Retina (tissue), 1 donor: ENCODE results near the gene ADCY2.
A peak's percentile ranks its signal among the peaks of the same experiment; 100 is the strongest.

Experiments used
- DNase-seq: peaks from one replicate; pipeline ENCODE4 v3.0.0-alpha.2; 2016

The ADCY2 gene

DNA sequence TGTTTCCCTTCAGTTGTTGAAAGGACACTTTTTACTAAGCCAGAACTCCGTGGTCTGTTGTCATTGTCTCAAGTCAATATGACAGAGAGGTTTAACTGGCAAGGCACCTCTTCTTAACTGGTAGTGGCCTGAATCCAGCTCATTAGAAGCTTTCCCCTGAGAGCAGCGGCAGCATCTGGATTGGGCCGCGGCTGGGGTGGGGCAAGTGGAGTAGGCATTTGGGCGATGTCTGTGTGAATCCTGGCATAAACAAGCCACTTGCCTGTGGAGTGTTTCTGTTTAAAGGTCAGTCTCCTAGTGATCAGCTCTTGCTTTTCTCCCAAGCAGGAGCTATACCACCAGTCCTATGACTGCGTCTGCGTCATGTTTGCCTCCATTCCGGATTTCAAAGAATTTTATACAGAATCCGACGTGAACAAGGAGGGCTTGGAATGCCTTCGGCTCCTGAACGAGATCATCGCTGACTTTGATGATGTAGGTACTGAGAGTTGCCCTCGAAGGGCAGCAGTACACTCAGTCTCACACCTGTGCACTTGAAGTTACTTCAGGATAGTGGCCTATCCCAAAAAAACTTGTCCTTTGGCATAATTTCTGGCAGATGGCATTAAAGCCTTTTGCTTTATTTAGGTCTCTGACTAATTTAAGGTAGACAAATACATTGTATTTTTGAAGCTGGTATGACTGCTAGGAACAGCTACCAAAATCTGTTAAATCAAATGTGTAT, 406.1 kb downstream of the ADCY2 start:
- DNase-seq, result no peak

DNA sequence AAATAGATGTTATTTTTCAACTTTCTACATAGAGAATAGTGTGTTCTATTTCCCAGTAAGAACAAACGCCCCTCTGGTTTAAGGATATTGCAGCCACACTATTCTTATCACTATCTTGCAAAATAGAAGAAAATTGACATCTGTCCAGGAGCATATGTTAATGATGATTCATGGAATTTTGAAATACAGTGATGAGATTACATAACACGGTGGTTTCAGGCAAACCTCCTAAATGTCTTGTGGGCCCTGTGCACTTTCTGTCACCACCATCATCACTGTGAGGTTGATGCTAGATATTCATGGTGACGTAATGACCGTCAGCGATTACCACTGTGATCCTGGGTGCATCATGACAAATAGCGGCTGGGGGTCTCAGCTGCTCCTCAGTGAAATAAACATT, 406.9 kb downstream of the ADCY2 start:
- no peak for DNase-seq

DNA sequence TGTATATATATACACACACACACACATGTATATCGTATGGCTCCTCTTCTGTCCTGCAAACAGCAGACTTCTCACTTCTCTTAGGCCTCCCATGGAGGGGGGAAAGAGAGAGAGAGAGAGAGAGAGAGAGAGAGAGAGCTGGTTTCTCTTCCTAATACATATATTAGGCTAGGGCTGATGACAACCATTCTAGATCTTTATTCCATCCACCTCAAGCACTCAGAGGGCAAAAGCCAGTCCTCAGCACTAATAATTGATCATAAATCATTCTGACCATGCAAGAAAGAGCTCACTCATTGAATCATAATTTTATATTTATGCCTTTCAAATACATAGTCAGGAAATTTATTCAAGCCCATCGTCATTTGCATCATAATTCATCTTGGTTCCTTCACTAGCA, 408.0 kb downstream of the ADCY2 start:
- DNase-seq, result no peak

DNA sequence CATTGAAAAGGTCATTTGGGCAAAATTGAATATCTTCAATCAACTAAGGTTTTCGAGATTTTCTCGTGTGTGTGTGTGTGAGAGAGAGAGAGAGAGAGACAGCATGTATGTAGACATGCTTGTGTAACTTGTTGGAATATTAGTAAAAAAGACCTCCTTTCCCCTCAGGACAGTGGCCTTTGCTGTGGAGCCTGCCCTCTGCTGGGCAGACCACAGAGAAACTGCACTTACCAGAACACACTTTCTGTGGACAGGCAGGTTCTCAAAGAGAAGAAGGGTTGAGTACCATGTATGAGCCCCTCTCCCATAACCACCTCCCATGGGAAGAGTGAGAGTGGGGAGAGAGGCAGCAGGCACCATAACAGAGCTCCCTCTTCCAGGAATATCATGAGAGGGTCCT, 409.4 kb downstream of the ADCY2 start:
- no peak for DNase-seq

DNA sequence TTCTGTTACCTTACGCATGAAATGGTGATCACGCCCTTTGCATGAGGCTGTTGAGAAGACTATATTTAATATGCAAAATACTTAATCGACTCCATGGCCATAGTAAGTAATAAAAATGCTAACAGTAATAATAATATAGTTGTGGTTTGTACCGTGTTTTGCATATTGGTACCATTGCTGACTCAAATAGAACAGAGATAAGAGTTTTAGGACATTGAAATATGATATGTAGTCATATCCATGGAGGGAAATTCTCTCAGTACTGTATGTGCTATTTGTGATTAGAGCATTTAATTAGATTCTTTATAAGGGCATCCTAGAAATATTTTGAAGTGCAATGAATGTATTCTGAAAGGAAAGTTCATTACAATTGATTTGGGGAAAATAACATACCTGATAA, 413.1 kb downstream of the ADCY2 start:
- DNase-seq, result no peak

DNA sequence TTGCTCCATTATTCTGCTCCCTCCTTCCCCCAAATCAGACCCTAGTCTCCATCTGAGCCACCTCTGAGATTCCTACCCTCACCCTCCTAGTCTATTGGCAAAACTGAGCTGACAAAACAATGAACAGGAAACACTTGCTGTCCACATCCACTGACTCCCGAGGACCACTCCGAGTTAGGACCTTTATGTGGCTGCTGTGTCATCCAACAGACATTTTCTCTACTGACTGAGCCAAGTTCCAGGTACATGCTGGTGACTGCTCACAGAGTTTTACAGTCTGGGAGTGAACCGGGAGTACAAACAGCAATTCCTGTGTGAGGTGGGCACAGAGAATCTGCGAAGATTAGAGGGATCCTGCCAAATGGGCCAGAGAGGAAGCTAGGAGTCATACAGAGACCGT, 415.8 kb downstream of the ADCY2 start:
- DNase-seq, result no peak

DNA sequence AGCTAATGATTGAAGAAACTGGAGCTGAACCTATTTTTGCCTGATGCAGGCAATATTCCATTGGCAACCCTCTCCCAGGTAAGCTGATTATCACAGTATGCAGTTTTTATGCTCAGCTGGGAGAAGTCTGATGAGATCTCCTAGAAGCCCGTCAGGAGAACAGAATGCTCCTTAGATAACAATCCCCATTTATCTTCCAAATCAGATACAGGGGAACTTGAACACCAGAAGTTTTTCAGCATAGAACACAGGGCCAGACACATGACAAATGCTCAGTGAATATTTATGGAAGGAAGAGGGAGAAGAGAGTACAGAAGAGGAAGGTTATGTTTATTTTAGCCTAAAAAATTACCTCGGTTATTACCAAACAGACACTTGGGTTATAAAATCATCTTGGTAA, 417.1 kb downstream of the ADCY2 start:
- DNase-seq, result no peak

DNA sequence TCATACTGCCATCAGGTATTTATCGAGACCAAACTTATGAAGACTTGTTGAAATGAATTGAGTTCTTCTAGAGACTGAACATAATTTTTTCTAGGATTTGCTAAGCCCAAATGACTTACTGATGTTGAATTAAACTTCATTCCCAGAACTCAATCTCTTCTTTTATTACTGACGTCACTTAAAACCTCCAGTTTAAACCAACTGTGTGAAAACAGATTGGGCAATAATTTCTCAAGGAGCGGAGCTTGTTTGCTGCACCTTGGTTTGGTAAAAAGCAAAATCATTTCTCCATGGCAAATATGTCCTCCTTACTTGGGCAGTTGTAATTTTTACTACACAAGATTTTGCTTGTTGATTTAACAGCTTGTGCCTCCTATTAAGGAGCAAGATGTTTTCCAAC, 417.6 kb downstream of the ADCY2 start:
- no peak for DNase-seq

DNA sequence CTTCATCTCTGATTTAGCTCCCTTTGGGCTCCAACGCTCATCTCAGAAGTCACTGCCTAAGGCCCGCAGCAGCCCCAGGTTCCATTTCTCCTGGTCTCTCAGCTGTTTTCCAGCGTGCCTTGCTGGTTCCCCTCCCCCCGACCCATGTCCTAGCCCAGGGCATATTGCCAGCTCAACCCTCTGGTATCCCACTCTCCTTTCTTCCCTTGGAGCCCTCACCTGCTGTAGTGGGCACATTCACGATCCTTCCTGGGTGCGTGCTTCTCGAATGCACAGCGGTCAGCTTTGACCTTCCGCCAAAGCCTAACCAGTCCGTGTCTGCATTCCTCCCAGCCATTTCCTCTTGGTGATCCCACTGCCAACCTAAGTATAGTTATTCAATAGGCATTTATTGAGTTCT, 418.9 kb downstream of the ADCY2 start:
- no peak for DNase-seq

DNA sequence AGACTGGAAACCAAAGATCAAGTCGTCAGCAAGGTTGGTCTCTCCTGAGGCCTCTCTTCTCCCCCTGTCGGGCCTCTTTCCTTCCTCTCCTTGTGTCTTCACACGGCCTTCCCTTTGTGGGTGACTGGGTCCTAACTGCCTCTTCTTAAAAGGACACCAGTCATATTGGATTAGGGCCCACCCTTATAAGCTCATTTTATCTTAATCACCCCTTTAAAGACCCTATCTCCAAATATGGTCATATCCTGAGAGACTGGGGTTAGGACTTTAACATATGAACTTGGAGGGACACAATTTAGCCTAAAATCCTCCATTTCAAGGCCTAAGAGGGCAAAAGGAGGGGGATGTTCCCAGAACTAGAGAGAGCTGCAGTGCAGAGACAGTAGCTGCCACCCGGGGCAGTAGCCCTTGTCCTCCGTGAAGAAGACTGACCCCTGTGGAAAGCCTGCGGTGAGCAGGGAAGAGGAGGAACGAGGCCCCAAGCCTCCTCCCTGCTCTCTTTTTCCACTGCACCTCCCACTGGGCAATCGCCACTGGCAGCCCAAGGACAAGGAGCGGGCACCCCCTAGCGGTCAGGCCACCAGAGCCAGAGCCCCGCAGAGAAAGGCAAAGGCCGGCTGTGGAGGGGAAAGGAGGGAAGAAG, 420.1 kb downstream of the ADCY2 start:
- DNase-seq, result peak; percentile 88

DNA sequence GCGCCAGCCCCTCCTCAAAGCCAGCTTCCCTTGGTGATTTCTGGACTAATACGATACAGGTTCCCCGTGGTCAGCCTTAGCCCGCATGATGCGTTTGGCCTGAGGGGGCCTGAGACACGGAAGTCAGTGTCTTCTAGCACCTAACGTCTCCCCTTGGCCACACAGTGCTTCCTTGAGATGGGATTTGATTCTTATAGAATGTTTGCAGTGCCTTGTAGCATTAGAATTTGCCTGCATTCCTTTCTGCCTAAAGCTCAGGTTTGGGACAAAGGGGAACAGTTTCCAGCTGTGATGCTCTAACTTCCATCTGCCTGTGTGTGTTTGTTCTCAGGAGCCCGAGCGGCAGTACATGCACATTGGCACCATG, 420.6 kb downstream of the ADCY2 start:
- DNase-seq, result no peak

DNA sequence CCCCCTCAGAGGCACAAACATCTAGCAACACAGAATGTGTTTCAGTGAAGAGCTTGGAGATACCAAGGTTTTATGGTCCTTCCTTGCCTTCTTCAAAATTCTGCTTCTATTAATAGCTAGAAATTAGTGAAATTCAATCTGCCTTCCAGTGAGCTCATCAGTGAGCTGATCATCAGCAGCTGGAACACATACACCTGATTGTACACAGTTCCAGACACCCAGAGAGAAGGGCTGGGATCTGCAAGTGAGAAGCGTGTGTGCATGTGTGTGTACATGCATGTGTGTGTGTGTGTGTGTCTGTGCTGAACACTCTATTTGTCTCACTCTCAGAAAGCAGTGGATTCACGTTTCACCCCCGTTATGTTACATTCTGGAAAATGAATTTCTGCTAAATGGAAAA, 426.5 kb downstream of the ADCY2 start:
- DNase-seq, result no peak

DNA sequence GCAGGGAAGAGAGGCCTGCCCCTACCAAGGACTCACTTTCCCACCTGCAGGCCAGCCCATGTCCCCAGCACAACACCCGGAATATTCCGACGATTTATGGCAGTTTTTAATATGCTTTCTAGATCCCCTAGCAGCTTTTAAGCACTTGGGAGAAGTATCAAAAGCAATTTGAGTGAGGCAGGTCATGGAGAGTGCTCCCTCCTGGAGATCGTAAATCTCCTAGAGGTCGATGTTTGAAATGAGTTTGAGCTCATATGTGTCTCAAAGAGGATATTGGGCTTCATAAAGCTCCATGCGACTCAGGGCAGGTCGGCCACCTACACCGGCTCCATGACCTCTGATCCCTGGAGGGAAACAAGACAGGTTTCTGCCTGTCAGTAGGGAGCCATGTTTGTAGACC, 427.7 kb downstream of the ADCY2 start:
- DNase-seq, result no peak

DNA sequence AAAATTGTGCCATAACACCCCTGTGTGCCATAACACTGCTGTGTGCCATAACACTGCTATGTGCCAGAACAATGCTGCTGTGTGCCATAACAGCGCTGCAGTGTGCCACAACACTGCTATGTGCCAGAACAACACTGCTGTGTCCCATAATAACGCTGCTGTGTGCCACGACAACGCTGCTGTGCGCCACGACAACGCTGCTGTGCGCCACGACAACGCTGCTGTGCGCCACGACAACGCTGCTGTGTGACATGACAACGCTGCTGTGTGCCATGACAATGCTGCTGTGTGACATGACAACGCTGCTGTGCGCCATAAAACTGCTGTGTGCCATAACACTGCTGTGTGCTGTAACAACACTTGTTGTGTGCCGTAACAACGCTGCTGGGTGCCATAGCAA, 429.1 kb downstream of the ADCY2 start:
- no peak for DNase-seq

DNA sequence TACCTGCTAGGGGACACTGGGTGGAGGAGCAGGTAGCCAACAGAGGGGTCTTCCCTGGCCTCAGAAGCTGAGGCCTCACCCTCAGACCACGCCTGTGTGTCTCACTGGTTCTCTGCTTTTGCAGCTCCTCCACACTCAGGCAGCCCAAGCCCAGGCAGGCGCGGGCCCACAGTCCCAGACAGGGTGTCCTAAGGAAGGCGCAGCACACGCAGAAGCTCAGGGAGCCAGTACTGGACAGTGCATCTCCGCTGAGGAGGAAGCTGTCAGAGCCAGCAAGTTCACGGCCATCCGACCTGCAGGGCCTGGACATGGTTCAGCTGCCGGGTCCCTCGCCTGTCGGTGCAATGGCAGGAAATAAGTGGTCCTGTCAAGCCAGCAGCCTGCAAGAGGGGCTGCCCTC, 429.7 kb downstream of the ADCY2 start:
- no peak for DNase-seq

DNA sequence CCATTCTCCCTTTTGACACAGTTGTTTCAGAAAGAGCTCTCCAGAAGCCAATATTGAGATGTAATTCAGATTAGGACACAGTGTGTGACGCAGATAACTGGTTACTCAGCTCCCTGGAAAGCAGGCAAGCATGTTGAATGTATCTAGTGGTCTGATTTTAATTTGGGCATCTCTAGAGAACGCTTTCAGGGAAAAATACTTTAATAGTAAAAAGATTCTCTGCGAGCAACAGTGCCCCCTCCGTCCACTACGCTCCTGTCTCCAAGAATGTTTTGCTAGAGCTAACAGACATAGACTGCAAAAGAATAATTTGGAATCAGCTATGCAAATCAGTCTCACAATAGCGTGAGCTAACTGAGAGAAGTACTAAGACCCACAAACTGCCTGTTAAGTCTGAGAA, 431.7 kb downstream of the ADCY2 start:
- DNase-seq, result no peak

DNA sequence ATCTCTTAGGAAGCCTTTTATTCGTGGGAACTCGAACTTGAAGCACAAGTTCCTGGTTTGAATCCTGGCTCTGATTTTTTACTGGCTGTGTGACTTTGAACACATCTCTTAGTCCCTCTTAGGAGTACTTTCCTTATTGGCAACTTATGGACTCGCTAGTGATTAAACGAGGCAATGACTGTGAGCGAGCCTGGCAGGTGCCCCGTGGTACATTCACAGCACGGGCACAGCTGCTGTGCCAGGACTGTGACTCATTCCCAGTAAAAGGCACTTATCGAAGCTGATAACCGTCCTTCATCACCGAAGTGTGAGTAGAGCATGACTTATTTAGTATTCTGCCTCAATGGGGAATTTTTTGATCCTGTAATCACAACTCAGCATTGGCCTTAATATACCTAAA, 432.3 kb downstream of the ADCY2 start:
- DNase-seq, result no peak

DNA sequence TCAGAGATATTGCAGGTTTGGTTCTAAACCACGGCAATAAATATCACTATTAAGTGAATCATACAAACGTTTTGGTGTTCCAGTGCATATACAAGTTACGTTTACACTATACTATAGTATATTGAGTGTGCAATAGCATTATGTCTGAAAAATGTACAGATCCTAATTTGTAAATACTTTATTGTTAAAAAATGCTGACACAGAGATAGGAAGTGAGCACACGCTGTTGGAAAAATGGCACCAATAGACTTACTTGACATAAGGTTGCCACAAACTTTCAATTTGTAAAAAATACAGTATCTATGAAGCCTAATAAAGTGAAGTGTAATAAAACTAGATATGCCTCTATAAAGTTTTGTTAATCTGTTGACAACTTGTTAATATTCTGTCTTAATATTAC, 439.0 kb downstream of the ADCY2 start:
- no peak for DNase-seq

DNA sequence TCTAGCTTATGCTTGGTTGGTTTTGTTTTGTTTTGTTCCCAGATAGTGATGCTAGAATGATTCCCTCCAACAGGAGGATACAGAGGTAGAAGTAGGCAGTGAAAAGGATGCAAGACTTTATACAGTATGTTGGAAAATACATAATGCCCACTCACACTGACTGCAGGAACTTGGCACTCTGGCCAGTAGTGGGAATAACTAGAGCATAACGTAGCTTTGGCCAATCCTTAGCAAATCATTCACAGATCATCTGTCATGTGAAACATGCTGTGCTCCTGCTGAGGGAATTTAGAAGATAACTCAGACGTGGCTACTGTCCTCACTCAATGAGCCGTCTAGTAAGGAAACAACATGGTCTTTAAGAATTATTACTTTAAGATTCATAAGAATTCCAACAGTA, 441.5 kb downstream of the ADCY2 start:
- peak; percentile 46 for DNase-seq

DNA sequence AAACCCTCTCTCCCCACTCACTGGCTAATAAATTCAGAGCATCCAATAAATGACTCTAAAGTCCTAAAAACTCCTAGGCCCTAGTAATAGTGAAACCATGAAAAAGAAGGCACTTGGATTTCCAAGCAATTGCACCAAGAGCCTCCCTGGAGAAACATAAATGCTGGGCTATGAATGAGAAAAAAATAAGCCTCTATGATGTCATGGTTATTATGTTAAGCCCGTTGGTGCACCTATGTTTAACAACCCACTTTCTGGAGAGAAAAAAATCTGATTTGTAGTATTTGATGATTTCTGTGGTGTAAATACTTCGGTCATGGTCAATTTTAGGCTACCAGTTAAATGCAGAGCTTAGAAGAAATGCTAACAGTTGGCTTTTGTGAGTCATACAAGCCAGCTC, 446.6 kb downstream of the ADCY2 start:
- DNase-seq, result no peak

DNA sequence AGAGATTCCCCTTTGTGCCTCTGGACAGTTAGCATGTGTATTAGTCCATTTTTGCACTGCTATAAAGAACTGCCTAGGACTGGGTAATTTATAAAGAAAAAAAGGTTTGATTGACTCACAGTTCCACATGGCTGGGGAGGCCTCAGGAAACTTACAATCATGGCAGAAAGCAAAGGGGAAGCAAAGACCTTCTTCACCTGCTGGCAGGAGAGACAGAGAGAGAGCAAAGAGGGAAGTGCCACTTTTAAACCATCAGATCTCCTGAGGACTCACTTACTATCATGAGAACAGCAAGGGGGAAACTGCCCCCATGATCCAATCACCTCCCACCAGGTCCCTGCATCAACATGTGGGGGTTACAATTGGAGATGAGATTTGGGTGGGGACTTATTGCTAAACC, 449.0 kb downstream of the ADCY2 start:
- DNase-seq, result no peak

DNA sequence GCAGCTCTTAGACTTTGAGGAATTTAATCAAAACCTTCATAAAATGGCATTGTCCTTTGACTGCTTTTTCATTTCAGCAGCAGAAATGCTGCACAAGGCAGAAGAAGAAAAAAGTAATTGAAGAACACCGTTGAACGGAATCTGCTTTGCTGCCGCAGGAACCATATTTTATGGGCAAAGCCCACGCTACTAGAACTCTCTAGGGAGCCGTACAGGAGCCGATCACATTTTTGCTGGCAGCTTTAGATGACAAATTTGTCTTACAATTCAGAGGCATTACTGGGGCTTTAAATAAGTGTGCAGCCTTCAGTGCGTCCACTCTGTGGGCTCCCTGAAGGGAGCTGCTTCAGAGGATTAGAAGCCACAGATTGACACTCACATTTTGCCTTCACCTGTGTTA, 449.6 kb downstream of the ADCY2 start:
- DNase-seq, result no peak

DNA sequence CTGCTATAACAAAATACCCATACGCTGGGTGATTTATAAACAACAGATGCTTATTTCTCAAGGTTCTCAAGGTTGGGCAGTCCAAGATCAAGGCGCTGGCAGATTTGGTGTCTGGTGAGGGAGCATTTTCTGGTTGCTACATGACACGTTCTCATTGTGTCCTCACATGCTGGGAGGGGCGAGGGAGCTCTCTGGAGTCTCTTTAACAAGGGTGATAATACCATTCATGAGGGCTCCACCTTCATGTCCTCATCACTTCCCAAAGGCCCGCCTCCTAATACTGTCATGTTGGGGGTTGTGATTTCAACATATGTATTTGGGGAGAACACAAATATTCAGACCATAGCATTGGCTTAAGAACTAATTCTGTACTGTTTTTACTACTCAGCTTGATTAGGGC, 450.4 kb downstream of the ADCY2 start:
- DNase-seq, result no peak

DNA sequence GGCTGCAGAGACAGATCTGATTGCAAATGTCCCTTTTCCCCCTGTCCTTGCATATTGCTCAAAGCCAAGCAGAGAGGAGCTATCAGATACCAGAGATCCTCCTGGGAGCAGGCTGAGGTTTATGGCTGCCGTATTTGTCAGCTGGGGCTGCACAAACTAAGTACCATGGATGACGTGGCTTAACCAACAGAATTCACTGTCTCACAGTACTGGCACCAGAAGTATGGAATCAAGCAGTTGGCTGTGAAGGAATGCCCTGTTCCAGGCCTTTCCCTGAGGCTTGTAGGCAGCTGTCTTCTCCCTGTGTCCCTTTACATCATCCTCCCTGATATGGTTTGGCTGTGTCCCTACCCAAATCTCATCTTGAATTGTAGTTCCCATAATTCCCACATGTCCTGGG, 452.4 kb downstream of the ADCY2 start:
- DNase-seq, result no peak

DNA sequence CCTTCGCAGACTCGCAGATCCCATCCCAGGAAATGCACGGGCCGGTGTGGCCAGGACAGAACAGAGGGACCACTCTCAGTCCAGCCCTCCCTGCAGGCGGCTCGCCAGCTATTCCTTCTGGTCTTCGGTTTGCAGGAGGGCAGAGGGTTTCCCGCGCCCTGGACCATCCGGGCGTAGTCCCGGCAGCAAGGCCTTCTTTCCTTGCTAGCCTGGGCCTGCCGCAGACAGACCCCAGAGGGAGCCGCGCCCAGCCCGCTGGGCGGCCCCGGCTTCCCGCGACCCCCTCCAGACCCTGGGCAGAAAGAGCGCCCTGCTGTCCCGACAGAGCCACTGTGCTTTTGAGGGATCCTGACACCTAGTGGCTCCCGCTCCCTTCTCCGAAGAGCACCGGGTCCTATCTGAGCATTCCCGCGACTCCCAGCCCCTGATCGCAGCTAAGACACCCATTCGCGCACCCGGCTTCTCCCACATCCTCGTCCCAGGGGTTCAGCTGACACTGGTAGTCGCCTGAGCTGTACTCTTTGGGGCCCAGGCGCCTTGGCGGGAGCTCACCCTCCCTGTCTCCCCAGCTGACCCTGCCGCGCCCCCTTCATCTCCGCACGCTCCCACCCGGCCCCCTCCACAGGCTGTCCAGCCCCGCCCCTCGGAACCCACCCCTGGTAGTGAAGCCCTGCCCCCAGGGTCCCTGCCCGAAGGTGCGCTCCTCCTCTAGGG, 453.9 kb downstream of the ADCY2 start:
- DNase-seq, result peak; percentile 81
